Astrocyte (in vitro differentiated cells and primary cell): Measurements from ENCODE around the gene XDH. TPM values are rescaled to one million over a fixed set of nuclear protein-coding genes. Genes with fewer than 3 reads are reported as not detected.

Experiments used
- DNase-seq: peaks from one replicate; pipeline ENCODE4 v3.0.0-alpha.2; 2010; ENCODE audit warnings: low read depth
- FAIRE-seq: peaks from 2 replicates; lab custom pipeline; 2011; peaks lifted over from hg19 to GRCh38; lab: Jason Lieb, UNC
- H2AFZ ChIP-seq: 2 replicates; pipeline ENCODE4 v1.6.0; 2012; ENCODE audit warnings: low read depth, low read length, inconsistent platforms
- H3K27ac ChIP-seq: 2 replicates; pipeline ENCODE4 v1.5.1; 2011; ENCODE audit warnings: low read depth, low read length, inconsistent platforms
- H3K27me3 ChIP-seq: 2 replicates; pipeline ENCODE4 v1.6.0; 2011; ENCODE audit warnings: low read length, inconsistent platforms; ENCODE audit not compliant: insufficient read depth
- H3K36me3 ChIP-seq: 2 replicates; pipeline ENCODE4 v1.5.1; 2011; ENCODE audit warnings: low read length, inconsistent platforms; ENCODE audit not compliant: insufficient read depth
- H3K4me1 ChIP-seq: 2 replicates; pipeline ENCODE4 v1.5.1; 2011; ENCODE audit warnings: low read length, inconsistent platforms; ENCODE audit not compliant: insufficient read depth
- H3K4me2 ChIP-seq: 2 replicates; pipeline ENCODE4 v1.6.0; 2012; ENCODE audit warnings: low read length, inconsistent platforms
- H3K4me3 ChIP-seq: 2 replicates; pipeline ENCODE4 v1.5.1; 2011; ENCODE audit warnings: low read depth, mild to moderate bottlenecking, low read length, inconsistent platforms; ENCODE audit not compliant: insufficient read depth
- H3K79me2 ChIP-seq: 2 replicates; pipeline ENCODE4 v1.6.0; 2012; ENCODE audit warnings: mild to moderate bottlenecking, low read length, inconsistent platforms; ENCODE audit not compliant: insufficient read depth
- H3K9ac ChIP-seq: 2 replicates; pipeline ENCODE4 v1.6.0; 2012; ENCODE audit warnings: mild to moderate bottlenecking, low read length, inconsistent platforms
- H3K9me3 ChIP-seq: 2 replicates; pipeline ENCODE4 v1.5.1; 2012; ENCODE audit warnings: low read depth, mild to moderate bottlenecking, low read length, inconsistent platforms; ENCODE audit not compliant: insufficient read depth
- H4K20me1 ChIP-seq: 2 replicates; pipeline ENCODE4 v1.6.0; 2012; ENCODE audit warnings: low read length, inconsistent platforms; ENCODE audit not compliant: insufficient read depth
- H3K27ac Mint-ChIP-seq: one replicate; pipeline ENCODE4 v1.8.0; 2021; ENCODE audit warnings: mild to moderate bottlenecking, mixed read lengths; ENCODE audit not compliant: unreplicated experiment
- H3K27me3 Mint-ChIP-seq: one replicate; pipeline ENCODE4 v1.8.0; 2021; ENCODE audit warnings: low read depth, mixed read lengths; ENCODE audit not compliant: unreplicated experiment
- H3K36me3 Mint-ChIP-seq: one replicate; pipeline ENCODE4 v1.8.0; 2021; ENCODE audit warnings: low read depth, mixed read lengths; ENCODE audit not compliant: unreplicated experiment
- H3K4me1 Mint-ChIP-seq: one replicate; pipeline ENCODE4 v1.8.0; 2021; ENCODE audit warnings: low read depth, mixed read lengths; ENCODE audit not compliant: unreplicated experiment
- H3K4me3 Mint-ChIP-seq: one replicate; pipeline ENCODE4 v1.8.0; 2021; ENCODE audit warnings: mild to moderate bottlenecking, moderate library complexity, mixed read lengths; ENCODE audit not compliant: unreplicated experiment
- H3K9me3 Mint-ChIP-seq: one replicate; pipeline ENCODE4 v1.8.0; 2021; ENCODE audit warnings: mild to moderate bottlenecking, mixed read lengths; ENCODE audit not compliant: unreplicated experiment
- EZH2 ChIP-seq: IDR thresholded peaks from 2 replicates; pipeline ENCODE4 v1.6.1; 2012; ENCODE audit warnings: mild to moderate bottlenecking, low read length, inconsistent platforms; ENCODE audit not compliant: insufficient read depth
- total RNA-seq: library from RNA; stranded (reverse); gene quantifications from 2 replicates; pipeline ENCODE4 v1.2.1, GENCODE V29; 2021
- TF ChIP-seq, protein P1 (sequence below): IDR thresholded peaks from 2 replicates; pipeline ENCODE4 v1.5.1; 2011; ENCODE audit warnings: low read depth, mild to moderate bottlenecking, inconsistent platforms, low read length, moderate library complexity; ENCODE audit not compliant: insufficient read depth

XDH gene
- total RNA-seq, 1 donor from 2014 or later: 2.2 TPM

DNA sequence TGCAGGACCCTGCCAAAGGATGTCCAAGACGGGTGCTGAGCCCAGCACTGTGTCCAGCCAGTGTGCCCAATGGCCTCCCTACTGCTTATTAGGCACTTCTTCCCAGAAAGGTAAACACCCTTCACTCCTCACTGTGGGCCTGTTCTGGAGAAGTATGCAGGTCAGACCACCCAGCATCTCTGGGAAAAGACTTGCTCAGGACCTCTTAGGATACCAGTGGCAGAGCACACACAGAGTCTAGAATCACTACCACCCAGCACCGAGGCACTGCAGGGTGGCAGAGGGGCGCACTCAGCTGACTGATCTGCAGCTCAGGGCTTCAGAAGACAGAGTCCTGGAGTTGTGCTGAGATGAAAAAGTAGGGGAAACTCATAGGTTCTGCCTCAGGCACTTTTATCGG is 25.8 kb downstream of the XDH start:
- H3K4me3 ChIP-seq: no peak overlapping the region
- no peaks in the 10 kb centered on the region for H3K79me2 ChIP-seq
- peaks cover 19% of the 10 kb centered on the region for H3K4me1 Mint-ChIP-seq
- no peaks in the 10 kb centered on the region for H3K9me3 ChIP-seq
- H4K20me1 ChIP-seq: no peaks in the 10 kb centered on the region
- H3K27me3 Mint-ChIP-seq: no peaks in the 10 kb centered on the region
- no peak for DNase-seq
- no peak overlapping the region for H3K4me2 ChIP-seq
- no peak for TF ChIP-seq EZH2
- TF ChIP-seq, protein P1, sequence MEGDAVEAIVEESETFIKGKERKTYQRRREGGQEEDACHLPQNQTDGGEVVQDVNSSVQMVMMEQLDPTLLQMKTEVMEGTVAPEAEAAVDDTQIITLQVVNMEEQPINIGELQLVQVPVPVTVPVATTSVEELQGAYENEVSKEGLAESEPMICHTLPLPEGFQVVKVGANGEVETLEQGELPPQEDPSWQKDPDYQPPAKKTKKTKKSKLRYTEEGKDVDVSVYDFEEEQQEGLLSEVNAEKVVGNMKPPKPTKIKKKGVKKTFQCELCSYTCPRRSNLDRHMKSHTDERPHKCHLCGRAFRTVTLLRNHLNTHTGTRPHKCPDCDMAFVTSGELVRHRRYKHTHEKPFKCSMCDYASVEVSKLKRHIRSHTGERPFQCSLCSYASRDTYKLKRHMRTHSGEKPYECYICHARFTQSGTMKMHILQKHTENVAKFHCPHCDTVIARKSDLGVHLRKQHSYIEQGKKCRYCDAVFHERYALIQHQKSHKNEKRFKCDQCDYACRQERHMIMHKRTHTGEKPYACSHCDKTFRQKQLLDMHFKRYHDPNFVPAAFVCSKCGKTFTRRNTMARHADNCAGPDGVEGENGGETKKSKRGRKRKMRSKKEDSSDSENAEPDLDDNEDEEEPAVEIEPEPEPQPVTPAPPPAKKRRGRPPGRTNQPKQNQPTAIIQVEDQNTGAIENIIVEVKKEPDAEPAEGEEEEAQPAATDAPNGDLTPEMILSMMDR: no peak
- H3K27ac ChIP-seq: no peak overlapping the region
- H3K27me3 ChIP-seq: no peaks in the 10 kb centered on the region
- H2AFZ ChIP-seq: no peak overlapping the region
- H3K9ac ChIP-seq: no peak overlapping the region
- no peaks in the 10 kb centered on the region for H3K36me3 ChIP-seq
- peaks cover 17% of the 10 kb centered on the region for H3K4me1 ChIP-seq
- no peaks in the 10 kb centered on the region for H3K36me3 Mint-ChIP-seq
- peaks cover 2% of the 10 kb centered on the region for H3K9me3 Mint-ChIP-seq
- no peak for FAIRE-seq
- H3K27ac Mint-ChIP-seq: no peak overlapping the region
- no peak overlapping the region for H3K4me3 Mint-ChIP-seq

DNA sequence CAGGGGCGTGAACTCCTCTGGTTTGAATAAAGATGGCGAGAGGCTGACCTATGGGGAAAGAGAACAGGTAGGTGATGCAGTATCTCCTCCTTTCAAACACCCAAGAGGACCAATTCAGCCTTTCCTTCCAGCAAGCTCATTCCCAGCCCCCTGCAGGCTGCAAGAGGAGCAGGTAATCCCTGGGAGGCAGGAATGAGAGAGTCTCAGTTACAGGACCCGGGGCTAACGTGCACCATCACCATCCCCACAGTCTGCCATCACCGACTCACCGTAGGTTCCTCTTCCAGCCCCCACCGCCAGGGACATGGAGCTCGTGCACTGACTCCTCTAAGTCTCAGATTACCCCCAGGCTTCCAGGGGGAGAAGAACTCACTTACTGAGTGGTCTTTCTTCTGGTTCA is 26.7 kb downstream of the XDH start:
- Histone ChIP-seq H3K36me3 (no peaks in the 10 kb centered on the region), H3K4me2 (no peak overlapping the region), H3K4me3 (no peak overlapping the region), H4K20me1 (no peaks in the 10 kb centered on the region), H3K4me1 (peaks cover 26% of the 10 kb centered on the region), H3K79me2 (no peaks in the 10 kb centered on the region), H3K27ac (no peak overlapping the region), H3K9ac (no peak overlapping the region), H3K9me3 (no peaks in the 10 kb centered on the region), H2AFZ (no peak overlapping the region), H3K27me3 (no peaks in the 10 kb centered on the region)
- Mint-ChIP-seq H3K27ac (no peak overlapping the region), H3K36me3 (no peaks in the 10 kb centered on the region), H3K4me1 (peaks cover 27% of the 10 kb centered on the region), H3K4me3 (no peak overlapping the region), H3K27me3 (no peaks in the 10 kb centered on the region), H3K9me3 (no peaks in the 10 kb centered on the region)
- no peak for DNase-seq
- TF ChIP-seq, protein P1: no peak
- no peak for TF ChIP-seq EZH2
- FAIRE-seq: no peak

DNA sequence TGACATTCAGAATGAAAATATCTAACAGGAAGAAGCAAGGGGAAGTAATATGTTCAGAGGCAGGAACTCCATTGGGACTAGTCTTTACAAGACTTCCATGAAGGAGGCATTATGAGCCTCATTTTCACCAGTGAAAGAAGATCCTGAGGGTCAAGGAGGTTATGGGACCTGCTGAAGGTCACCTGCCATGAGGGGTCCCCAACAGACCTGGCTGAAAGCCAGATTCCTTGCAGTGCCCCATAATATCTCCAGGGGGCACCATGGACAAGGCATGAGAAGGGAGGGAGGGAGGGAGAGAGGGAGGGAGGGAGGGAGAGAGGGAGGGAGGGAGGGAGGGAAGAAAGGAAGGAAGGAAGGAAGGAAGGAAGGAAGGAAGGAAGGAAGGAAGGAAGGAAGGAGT is 27.9 kb downstream of the XDH start:
- Histone ChIP-seq H2AFZ (no peak overlapping the region), H3K27ac (no peak overlapping the region), H3K9me3 (no peaks in the 10 kb centered on the region), H3K27me3 (no peaks in the 10 kb centered on the region), H3K4me1 (peaks cover 32% of the 10 kb centered on the region), H3K4me2 (no peak overlapping the region), H3K79me2 (no peaks in the 10 kb centered on the region), H4K20me1 (no peaks in the 10 kb centered on the region), H3K4me3 (no peak overlapping the region), H3K36me3 (no peaks in the 10 kb centered on the region), H3K9ac (no peak overlapping the region)
- no peak overlapping the region for H3K4me3 Mint-ChIP-seq
- TF ChIP-seq EZH2: no peak
- TF ChIP-seq, protein P1: no peak
- DNase-seq: no peak
- no peaks in the 10 kb centered on the region for H3K36me3 Mint-ChIP-seq
- no peaks in the 10 kb centered on the region for H3K9me3 Mint-ChIP-seq
- no peak for FAIRE-seq
- no peak overlapping the region for H3K27ac Mint-ChIP-seq
- H3K4me1 Mint-ChIP-seq: peaks cover 36% of the 10 kb centered on the region
- no peaks in the 10 kb centered on the region for H3K27me3 Mint-ChIP-seq
